GM19372 (cell line): ENCODE data around the gene DOCK1.

ENCODE experiments used
- ATAC-seq: cut with Tn5 transposase; IDR thresholded peaks from one replicate; pipeline ENCODE4 v1.9.1; 2021; ENCODE audit warnings: mild to moderate bottlenecking, low read depth, moderate library complexity; ENCODE audit not compliant: unreplicated experiment

The DOCK1 gene

GRCh38 chr10:127028556-127028955, 123.3 kb downstream of the DOCK1 start:
- ATAC-seq = no peak

- ATAC-seq = no peak
These were observed 123.8 kb downstream of the DOCK1 start for GRCh38 chr10:127029061-127029460.

GRCh38 chr10:127033216-127034033, 128.2 kb downstream of the DOCK1 start:
- ATAC-seq = no peak

- ATAC-seq = no peak
These were observed 128.9 kb downstream of the DOCK1 start for GRCh38 chr10:127034034-127034633.

GRCh38 chr10:127034790-127035189, 129.6 kb downstream of the DOCK1 start:
- ATAC-seq = no peak

DNA sequence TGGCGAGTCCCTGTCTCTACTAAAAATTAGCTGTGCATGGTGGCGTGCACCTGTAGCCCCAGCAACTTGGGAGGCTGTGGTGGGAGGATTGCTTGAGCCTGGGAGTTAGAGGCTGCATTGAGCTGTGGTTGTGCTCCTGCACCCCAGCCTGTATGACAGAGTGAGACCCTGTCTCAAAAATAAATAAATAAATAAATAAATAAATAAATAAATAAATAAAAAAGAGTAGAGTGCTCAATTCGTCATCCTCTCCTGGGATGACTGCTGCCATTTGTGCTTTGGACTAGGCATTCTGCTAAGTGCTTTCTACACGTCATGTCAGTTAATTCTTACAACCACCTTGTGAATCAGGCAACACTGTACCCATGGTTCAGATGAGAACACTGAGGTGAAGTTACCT, 130.6 kb downstream of the DOCK1 start:
- no peak for ATAC-seq

- ATAC-seq = no peak
These were observed 131.8 kb downstream of the DOCK1 start for GRCh38 chr10:127036987-127037386.

- no peak for ATAC-seq
These were observed 134.2 kb downstream of the DOCK1 start for GRCh38 chr10:127039435-127039834.

GRCh38 chr10:127040756-127041155, 135.5 kb downstream of the DOCK1 start:
- ATAC-seq = no peak

DNA sequence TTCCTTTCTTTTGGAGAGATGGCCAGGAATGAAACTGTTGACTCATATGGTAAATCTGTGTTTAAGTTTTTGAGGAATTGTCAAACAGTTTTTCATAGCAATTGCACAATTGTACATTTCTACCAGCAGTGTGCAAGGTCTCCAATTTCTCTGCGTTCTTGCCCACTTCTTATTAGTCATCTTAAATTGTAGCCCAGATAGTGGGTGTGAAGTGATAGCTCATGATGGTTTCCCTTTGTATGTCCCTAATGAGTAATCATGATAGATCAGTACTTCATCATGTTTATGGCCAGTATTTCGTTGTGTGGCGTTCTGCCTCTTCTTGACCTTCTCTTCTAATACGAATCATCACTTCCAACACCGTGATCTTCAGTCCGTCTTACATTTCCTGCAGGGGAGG, 136.3 kb downstream of the DOCK1 start:
- no peak for ATAC-seq

DNA sequence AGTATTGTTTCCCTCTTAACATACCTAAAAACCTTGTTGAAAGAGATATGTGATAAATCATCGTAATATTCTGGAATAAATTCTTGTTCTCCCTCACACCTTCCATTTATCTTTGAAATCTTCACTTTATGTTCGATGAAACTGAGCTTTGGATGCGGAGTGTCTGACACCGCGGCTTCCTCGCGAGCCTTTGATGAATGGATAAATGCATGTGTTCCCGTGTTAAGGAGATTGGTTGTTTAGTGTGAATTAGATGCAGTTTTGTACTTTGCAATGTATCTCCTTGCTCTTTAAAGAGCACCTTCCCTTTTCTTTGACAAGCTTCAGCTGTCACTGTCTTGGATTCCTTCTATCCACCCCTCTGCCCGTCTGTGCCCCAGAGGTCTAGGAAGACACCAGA, 138.1 kb downstream of the DOCK1 start:
- ATAC-seq = no peak

DNA sequence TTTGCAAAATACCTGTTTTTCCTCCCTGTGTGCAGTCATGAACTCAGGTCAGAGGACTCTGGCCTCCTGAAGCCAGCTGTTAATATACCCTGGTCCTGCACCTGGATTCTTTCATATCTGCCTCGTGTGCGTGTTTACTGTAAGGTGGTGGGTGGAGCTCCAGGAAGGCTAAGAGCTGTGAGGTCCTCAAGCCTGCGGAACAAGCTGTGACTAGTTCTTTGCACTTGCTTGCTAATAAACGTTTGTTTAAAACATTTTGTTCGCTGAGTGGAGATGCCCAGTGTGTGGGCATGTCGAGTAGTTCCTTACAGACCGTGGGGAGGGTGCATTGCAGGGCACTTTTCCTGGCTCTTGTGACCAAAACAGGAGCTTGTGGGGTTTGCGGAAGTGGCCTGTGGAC, 139.0 kb downstream of the DOCK1 start:
- no peak for ATAC-seq

DNA sequence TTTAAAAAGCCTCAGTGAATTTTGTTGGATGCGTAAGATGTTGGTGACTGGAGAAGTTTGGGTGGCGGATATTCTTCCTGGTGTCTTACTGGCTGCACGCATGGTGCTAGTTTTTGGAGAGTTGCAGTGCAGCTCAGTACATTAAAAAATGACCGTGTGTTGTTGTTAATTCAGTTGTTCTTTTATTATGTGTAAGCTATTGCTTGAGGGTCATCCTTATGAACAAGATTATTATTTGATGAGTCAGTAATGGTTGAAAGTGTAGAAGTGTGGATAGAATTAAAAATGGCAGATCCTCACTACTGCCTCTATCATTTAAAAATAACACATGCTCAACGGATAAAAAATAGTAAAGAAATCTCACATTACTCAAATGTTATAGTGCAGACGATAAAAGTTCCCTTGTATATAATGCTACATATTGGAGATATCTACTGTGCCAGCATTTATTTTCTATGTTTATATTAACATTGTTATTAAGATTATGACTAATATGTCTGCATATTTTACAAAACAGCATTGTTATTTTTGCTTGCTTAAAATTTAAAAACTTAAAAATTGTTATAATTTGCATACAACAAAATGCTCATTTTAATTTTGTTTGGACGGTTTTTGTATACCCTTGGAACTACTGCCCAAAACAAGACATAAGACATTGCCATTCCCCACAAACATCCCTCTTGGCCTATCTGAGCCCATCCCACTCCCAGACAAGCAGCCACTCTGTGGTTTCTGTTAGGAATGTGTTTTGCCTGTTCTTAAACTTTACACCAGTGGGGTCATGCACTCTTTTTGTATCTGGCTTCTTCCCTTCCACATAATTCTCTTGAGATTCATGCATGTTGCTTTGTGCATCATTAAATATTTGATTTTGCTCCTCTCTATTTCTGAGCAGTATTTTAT, 142.0 kb downstream of the DOCK1 start:
- no peak for ATAC-seq

- ATAC-seq = no peak
These were observed 142.6 kb downstream of the DOCK1 start for GRCh38 chr10:127047878-127048238.

- no peak for ATAC-seq
These were observed 143.4 kb downstream of the DOCK1 start for GRCh38 chr10:127048630-127049029.

DNA sequence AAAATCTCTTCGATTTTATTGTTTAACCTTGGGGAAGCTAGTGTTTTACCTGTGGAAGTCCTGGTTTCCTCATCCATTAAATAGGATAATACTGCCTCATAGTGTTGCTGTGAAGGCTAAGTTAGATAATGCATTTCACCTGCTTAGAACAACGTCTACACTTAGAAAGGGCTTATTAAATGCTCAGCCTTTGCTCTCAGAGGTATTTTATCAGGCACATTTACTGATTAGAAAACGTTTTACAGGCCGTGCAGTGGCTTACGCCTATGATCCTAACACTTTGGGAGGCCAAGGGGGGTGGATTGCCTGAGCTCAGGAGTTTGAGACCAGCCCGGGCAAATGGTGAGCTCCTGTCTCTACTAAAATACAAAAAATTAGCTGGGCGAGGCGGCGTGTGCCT, 146.8 kb downstream of the DOCK1 start:
- ATAC-seq = no peak

DNA sequence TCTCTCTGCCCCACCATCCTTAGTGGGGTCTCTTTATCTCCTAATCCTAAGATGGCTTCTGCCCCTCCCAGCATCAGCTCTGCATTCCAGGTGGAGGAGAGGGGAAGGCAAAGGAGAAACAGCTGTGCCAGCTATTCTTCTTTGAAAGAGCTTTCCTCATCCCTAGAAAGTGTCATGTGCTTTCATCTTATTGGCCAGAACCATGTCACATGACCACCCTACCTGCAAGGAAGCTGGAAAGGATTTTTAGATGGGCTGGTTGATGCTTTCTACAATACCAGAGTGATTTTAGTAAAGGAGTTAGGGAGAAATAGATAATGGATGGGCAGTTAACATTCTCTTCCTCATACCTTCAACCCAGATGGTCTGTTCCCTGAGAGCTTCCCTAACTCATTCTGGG, 150.0 kb downstream of the DOCK1 start:
- no peak for ATAC-seq

GRCh38 chr10:127059314-127059713, 154.1 kb downstream of the DOCK1 start:
- ATAC-seq = no peak

DNA sequence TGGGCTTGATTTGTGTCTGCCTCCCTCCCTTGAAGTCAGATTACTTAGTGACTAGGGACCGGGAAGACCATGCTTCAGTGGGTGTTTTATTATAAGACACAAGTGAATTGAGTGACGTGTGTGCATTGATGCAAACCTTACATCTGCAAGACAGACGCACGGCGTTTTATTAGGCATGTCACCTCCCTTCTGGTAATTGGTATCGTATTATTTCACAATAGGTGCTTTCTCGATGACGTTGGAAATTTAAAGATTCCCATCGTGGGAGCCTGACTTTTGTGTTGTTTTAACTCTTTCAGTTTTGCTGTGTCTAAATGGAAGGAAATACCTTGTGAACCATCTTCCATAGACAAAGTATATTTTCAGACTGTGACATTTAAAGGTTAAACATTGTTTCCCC, 158.5 kb downstream of the DOCK1 start:
- no peak for ATAC-seq

- no peak for ATAC-seq
These were observed 159.2 kb downstream of the DOCK1 start for GRCh38 chr10:127064474-127064873.

DNA sequence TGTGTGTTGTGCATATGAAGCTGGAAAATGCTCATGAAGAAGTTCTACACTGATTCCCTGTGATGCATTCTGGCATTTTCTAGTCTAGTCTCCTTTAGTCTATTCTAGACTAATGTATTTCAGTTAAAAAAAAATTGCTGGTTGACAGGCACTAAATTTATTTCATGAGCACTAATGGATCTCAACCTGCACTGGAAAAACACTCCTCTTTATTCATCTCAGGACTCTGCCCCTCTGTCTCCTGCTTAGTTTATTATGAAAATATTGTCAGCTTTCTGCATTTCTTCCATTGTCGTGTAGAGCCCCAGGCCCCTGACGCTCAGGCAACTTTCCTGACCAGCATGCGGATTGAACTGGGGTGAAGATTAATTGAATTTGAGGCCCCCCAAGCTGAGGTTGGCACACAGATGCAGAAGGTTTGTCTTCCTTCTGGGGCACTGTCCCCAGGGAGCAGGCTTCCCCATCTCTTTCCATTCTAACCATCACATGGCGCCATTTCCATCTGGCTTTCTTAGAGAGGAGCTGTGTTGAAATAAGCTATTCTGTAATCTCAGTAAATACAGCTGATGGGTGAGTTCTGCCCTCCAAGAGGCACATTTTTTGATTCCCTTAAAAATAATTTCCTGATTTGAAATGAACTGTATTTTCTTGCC, 162.4 kb downstream of the DOCK1 start:
- no peak for ATAC-seq
